ENCODE data around the gene AMER2.

AMER2 gene

GRCh38 chr13:25148402-25148771, 23.7 kb downstream of the AMER2 start:
- DNase-seq: no peak

- no peak for DNase-seq
These were observed 24.3 kb downstream of the AMER2 start for GRCh38 chr13:25147638-25148401.

- DNase-seq: no peak
These were observed 28.4 kb downstream of the AMER2 start for GRCh38 chr13:25143706-25144105.

GRCh38 chr13:25141042-25141441, 31.0 kb downstream of the AMER2 start:
- no peak for DNase-seq

- DNase-seq: no peak
These were observed 34.3 kb downstream of the AMER2 start for GRCh38 chr13:25137788-25138115.

- peak; percentile 8 for DNase-seq
These were observed 35.0 kb downstream of the AMER2 start for GRCh38 chr13:25136880-25137787.

- no peak for DNase-seq
These were observed 36.2 kb downstream of the AMER2 start for GRCh38 chr13:25135896-25136295.

GRCh38 chr13:25132751-25133390, 39.2 kb downstream of the AMER2 start:
- no peak for DNase-seq

- no peak for DNase-seq
These were observed 40.1 kb downstream of the AMER2 start for GRCh38 chr13:25131881-25132420.

GRCh38 chr13:25130944-25131343, 41.1 kb downstream of the AMER2 start:
- DNase-seq: no peak

- no peak for DNase-seq
These were observed 53.6 kb downstream of the AMER2 start for GRCh38 chr13:25118378-25118905.

- DNase-seq: no peak
These were observed 54.8 kb downstream of the AMER2 start for GRCh38 chr13:25117312-25117711.

GRCh38 chr13:25116044-25116443, 56.0 kb downstream of the AMER2 start:
- DNase-seq: no peak

GRCh38 chr13:25114220-25114619, 57.9 kb downstream of the AMER2 start:
- DNase-seq: peak; percentile 18

GRCh38 chr13:25112695-25113255, 59.3 kb downstream of the AMER2 start:
- no peak for DNase-seq
